Dermis microvascular lymphatic vessel endothelial cell (primary cell): Measurements from ENCODE around the gene VPS37D. TPM values are rescaled to one million over a fixed set of nuclear protein-coding genes. Genes with fewer than 3 reads are reported as not detected.
"Not testable (repeated sequence)": the region's sequence is repeated elsewhere in the genome, so short reads cannot be mapped to it uniquely, and the experiment has no call there.

Experiments used
- DNase-seq, 2 donors: peaks; one replicate each; pipeline versions ENCODE4 v3.0.0 to v3.0.0-alpha.2; 2010; ENCODE audit warnings: low read depth in 2 of 2
- total RNA-seq: library from RNA; depleted of rRNA; stranded (reverse); fragments of >200 nt; gene quantifications from 2 replicates; pipeline ENCODE4 v1.2.1, GENCODE V29; 2014

The VPS37D gene
- total RNA-seq, 1 donor from 2014 or later: 2.7 TPM

DNA sequence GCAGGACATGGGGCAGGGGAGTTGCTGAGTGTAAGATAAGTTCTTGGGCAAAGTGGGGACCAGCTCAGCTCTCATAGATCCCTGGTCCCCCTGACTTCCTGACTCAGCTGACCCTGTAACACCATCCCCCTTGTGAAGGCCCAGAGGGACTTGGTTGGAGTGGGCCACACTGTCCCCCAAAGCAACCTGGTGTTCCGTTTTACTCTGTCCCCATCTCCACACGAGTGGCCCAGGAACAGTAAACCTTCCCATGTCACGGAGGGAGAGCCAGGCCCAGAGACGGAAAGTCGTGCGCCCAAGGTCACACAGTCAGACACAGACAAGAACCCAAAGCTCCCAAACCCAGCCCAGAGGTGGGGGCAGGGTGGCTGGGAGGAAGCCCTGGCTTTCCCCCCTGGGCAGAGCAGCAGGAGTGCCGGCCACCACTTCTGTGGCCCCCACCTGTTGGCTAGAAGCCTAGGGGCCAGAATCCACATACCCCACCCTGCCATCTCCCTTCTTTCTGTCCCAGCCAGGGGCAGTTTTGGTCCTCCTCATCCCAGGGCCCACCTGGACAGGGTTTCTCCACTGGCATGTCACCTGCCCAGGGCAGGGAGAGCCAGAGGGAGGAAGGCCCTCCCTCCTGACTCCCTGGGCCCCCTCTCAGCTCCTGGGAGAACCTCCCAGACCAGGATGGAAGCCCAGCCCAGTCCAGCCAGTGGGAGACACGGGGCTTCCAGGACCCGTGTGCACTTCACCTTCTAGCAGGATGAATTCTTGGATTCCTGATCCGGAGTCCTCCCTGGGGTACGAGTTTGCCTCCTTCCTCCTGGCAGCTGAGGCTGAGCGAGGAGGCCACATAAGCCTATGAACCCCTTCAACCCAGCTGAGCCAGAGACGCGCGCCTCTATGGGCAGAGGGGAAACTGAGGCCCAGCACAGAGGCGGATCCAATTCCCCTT lies 20.6 kb upstream of the VPS37D start:
- DNase-seq: no peak

DNA sequence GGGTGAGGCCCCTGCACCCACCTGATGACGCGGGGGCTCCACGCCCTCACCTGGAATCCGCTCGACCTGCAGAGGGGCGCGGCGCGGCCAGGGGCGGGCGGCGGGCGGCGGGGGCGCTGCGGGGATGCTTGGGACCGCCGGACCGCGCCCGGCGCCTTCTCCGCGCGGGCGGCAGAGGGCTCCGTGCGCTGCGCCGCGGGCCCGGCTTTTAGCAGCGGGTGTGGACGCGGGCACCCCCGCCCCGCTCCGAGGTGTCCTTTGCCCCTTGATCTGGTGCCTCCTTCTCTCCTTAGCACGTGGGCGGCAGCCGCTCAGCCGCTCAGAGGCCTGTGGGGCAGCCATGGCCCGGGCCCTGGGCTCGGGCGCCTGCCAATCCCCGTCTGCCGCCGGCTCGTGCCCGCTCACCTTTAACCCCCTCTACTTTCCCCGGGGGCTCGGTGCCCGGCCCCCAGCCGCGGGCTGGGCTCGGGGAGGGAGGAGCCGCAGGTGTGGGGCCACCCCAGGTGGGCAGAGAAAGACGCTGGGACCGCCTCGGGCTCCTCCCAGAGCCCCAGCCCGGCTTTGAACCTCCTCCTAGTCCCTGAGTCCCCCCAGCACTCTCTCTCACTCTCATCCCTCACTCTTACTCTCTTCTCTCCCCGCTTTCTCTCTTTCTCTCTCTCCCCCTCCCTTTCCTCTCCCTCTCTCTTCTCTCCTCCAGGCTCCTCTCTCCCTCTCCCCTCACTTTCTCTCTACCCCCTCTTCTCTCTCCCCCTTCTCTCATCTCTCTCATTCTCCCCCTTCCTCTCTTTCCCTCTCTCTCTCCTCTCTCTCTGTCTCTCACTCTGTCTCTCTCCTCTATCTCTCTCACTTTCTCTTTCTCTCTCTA lies 19.7 kb upstream of the VPS37D start:
- DNase-seq: peak in 1 of 2 donors; percentile 5

DNA sequence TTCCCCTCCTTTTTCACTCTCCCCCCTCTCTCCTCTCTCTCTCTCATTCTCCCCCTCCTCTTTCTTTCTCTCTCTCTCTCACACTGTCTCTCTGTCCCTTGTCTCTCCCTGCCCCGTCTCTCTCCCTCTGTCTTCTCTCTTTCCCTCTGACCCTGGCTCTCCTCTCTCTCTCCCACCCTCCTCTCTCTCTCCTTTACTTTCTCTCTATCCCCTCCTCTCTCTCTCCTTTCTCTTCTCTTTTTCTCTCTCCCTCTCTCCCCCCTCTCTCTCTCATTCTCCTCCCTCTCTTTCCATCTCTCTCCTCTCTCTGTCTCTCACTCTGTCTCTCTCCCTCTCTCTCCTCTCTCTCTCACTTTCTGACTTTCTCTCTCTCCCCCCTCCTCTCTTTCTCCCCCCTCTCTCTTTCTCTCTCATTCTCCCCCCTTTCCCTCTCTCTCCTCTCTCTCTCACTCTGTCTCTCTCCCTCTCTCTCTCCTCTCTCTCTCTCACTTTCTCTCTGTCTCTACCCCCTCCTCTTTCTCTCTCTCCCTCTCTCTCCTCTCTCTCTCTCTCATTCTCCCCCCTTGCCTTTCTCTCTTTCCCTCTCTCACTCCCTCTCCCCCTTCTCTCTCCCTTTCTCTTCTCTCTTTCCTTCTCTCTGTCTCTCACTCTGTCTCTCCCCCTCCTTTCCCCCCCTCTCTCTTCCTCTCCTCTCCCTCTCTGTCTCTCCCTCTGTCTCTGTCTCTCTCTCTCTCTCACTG lies 18.9 kb upstream of the VPS37D start:
- no peak for DNase-seq

DNA sequence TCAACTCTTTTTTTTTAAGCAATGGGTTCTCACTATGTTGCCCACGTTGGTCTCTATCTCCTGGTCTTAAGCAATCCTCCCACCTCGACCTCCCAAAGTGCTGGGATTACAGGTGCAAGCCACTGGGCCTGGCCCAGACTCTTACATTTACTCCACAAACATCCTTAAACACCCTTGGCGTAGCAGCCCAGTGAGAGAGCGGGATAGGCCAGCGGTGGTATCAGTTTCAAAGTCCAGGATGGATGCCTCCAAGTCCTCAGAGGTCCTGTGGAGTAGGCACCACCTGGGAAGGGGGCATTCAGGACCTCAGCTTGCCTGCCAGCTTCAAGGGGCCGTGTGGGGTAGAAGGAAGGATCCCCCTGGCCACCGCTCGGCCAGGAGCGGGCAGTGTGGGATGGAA lies 18.1 kb upstream of the VPS37D start:
- DNase-seq: no peak

DNA sequence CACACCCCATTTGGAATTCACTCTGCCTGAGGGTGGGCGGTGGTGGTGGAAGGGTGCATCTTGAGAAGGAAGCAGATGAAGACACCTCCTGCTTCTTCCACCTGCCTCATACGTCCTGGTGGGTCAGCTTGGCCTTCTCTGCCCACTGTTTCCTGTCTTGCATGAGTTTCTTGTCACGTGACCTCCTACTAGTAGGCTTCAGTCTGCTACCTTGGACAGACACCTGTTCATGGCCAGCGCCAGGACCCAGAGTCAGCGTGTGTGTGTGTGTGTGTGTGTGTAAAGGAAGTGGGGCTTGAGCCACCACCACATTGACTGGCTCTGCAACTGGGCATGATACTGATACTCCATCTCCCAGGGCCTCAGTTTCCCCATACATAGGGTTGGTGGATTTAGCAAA lies 17.1 kb upstream of the VPS37D start:
- no peak for DNase-seq

DNA sequence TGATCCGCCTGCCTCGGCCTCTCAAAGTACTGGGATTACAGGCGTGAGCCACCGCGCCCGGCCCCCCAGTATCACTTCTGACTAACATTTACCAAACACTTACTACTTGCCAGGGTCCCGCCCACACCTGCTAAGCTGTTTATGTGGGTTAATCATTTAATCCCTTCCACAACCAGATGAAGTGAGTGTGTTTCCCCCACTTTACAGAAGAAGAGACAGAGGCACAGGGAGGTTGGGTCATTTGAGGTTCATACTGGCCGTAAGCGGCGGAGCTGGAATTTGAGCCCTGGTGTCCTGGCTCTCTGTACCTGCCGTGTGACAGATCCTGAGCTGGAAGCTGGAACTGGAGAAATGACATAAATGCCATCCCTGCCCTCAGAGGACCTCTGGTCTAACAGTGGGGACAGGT lies 15.1 kb upstream of the VPS37D start:
- DNase-seq: no peak

DNA sequence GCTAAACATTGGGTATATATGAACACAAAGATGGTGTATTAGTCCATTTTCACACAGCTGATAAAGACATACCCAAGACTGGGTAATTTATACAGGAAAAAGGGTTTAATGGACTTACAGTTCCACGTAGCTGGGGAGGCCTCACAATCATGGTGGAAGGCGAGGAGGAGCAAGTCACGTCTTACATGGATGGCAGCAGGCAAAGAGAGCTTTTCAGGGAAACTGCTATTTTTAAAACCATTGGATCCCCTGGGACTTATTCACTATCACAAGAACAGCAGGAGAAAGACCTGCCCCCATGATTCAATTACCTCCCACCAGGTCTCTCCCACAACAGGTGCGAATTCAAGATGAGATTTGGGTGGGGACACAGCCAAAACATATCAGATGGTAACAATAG lies 12.3 kb upstream of the VPS37D start:
- not testable (repeated sequence) for DNase-seq

DNA sequence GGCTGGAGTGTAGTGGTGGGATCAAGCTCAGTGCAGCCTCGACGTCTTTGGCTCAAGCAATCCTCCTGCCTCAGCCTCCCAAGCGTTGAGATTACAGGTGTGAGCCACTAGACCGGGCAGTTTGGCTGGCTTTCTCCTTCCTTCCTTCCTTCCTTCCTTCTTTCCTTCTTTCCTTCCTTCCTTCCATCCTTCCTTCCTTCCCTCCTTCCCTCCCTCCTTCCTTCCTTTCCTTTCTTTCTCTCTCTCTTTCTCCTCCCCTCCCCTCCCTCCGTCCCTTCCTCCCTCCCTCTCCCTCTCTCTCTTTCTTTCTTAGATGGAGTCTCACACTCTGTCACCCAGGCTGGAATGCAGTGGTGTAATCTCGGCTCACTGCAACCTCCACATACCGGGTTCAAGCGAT lies 7.6 kb upstream of the VPS37D start:
- DNase-seq: no peak

DNA sequence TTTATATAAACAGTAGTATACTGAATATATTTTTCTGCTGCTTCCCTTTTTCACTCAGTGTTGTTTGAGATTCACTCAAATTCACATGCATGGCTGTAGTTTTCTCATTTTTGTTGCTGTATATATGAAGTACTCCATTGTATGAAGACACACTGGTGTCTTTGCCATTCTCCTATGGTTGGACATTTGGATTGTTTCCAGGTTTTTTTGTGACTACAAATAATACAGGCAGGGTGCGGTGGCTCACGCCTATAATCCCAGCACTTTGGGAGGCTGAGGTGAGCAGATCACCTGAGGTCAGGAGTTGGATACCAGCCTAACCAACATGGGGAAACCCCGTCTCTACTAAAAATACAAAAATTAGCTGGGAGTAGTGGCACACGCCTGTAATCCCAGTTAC lies 7.0 kb upstream of the VPS37D start:
- DNase-seq: not testable (repeated sequence)

DNA sequence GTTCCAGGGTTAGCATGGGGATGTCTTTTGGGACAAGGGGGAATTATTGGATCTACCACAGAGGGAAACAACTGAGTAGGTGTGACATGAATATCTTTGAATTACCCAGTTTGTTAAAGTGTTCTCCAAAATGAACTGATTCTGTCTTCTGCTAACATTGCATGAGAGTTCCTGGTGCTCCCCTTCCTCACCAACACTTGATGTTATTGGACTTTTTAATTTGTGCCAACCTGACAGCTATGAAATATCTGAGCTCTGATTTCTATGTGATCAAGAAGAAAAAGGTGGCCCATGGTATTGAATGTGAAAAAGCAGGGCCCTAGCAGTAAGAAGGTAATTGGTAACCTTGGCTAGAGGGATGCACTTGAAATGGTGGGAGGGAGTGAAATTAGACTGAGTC lies 4.6 kb upstream of the VPS37D start:
- DNase-seq: no peak

DNA sequence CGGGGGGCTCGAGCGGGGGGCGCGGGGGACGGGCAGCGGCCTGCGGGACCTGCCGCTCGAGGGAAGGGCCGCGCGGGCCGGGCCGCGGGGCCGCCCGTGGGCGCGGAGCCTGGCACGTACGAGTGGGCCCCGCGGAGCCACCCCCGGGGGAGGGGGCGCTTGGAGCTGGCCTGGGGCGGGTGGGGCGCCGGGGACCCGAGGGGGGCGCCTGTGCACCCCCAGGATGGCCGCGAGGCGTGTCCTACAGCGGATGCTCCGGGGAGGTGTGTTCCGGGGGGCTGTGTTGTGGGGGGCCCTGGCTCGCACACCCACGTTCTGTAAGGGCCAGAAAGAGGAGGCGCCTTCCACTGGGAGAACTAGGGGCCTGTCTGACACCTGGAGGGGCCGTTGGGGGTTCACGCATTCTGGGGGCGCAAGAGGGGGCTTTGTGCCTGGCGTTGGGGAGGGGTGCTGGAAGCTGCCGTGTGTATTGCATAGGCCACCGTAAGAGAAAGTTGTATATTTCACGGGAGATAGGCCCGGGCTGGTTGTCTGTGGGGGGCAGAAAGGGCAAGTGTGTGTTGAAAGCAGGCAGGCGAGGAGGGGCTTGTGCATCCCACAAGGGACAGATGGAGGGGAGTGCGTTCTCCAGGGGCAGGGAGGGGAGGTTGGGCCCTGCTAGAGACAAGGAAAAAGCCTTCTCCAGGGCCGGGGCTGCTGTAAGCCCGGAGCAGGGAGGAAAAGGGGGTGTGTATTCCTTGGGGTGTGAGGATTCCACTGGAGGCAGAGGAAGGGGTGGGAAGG lies 663 bp downstream of the VPS37D start:
- DNase-seq: no peak

DNA sequence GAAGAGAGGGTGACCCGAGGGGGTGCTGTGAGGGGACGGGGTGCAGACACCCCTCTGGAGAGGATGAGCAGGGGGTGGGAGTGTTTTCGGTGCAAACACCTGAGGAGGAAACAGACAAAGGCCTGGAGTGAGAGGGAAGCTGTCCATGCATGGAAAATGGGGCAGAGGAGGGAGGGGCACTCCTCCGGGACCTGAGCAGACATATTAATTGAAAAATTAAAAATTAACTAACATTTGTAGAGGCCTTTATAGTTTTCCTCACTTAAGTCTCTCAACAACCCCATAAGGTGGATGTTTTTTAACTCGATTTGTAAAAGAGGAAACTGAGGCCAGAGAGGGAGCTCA lies 1.2 kb downstream of the VPS37D start:
- DNase-seq: no peak

DNA sequence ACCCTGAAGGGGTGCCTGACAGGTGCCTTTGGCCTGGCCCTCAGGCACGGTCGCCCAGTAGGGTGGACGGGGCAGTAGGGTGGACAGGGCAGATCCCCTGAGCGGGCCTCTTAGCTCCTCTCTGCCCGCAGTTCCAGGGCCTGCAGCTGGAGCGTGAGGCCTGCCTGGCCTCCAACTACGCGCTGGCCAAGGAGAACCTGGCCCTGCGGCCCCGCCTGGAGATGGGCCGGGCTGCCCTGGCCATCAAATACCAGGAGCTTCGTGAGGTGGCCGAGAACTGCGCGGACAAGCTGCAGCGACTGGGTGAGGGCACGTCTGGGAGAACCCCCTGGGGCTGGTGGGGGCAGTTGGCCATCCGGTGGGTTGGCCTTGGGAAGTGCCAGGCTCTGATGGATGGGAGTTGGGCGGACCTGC lies 1.7 kb downstream of the VPS37D start:
- DNase-seq: no peak

DNA sequence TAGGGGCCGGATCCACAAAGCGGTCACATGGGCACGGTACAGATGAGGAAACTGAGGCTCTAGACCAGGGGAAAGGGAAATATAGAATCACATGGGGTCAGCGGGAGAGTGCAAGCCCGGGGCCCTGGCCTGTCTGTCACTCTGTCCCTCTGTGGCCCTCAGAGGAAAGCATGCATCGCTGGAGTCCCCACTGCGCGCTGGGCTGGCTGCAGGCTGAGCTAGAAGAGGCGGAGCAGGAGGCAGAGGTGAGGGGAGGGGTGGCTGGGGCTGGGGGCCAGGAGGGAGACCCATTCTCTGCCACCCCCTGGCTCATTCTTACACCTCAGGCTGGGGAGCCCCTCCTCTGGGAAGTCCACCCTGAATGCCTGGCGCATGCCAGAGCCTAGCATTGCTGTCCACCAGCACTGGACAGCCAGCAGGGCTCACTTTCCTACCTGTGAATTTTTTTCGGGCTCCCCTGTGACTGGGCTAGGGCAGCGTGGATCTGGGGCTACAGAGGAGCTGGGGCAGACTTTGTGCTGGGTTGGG lies 2.3 kb downstream of the VPS37D start:
- DNase-seq: no peak

DNA sequence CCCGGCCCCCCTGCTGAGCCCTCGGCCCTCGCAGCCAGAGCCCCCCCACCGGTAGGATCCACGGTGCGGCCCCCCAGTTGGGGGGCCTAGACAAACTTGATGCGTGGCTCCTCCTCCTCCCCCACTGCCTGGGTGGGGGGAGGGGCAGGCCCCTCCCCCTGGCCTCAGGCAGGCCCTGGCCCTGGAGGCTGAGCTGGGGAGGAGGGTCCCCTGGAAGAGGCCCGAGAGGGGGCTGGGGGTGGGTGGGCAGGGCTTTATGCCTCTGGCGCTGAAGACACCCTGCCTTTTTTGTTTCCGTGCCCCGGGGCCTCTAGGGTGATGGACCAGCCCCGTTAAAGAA lies 3.7 kb downstream of the VPS37D start:
- DNase-seq: no peak

DNA sequence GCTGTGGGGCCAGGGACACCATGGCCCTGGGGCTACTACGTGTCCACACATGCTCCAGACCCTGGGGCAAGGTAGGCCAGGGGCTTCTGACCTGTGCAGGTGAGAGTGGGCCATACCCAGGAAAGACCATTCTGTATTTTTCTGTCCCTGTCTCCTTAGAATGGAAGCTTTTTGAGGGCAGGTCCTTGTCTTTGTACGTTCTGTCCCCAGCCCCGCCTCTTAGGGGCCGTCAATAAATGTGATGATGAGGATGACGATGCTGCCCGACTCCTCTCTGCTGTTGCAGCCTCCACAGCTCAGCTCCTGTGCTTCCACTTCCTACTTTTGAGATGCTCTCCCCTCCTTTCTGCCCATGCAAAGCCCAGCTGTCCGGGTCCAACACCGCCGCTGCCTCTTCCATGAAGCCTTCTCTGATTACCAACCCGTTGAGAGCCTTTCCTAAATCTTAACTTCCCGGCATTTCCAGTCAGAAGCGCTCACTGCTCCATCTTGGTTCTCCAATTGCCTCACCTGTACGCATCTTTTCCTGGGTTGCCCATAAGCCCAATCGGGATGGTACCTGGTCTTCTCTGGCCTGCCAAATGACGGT lies 4.3 kb downstream of the VPS37D start:
- DNase-seq: no peak

DNA sequence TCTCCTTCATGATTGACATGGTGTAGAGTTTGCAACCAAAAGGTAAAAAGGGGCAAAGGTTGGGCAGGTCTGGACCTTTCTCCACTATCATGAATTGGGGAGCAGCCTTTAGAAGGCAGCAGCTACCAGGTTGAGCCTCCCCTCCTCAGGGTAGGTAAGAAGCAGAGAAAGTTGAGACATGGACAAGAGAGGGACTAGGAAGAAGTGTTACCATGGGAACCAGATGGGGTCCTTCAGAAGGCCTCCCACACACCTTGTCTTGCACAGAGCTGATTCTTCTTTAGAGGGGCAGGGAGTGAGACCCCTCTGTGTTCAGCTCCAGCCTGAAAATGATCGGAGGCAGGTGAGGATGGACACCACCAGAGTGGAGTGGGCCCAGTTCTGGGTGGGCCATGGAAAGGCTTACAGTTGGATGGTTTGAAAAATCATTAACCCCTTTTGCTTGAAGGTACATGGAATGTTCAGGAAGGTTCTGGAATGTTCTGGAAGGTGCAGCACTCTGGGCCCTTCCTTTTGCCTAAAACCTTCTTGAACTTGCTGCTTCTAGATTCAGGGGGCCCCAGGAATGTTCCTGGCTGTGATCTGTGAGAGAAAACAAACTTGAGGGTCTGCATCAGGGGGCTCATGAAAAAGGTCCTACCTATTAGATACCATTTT lies 7.0 kb downstream of the VPS37D start:
- DNase-seq: no peak

DNA sequence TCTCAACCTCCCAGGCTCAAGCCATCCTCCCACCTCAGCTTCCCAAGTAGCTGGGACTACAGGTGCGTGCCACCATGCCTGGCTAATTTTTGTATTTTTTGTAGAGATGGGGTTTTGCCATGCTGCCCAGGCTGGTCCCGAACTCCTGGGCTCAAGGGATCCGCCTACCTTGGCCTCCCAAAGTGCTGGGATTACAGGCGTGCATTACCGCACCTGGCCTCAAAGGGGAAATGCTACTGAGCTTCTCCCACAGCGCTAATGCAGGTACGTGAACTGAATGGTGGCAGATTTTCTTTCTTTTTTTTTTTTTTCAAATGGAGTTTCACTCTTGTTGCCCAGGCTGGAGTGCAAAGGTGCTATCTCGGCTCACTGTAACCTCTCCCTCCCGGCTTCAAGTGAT lies 8.4 kb downstream of the VPS37D start:
- DNase-seq: not testable (repeated sequence)

DNA sequence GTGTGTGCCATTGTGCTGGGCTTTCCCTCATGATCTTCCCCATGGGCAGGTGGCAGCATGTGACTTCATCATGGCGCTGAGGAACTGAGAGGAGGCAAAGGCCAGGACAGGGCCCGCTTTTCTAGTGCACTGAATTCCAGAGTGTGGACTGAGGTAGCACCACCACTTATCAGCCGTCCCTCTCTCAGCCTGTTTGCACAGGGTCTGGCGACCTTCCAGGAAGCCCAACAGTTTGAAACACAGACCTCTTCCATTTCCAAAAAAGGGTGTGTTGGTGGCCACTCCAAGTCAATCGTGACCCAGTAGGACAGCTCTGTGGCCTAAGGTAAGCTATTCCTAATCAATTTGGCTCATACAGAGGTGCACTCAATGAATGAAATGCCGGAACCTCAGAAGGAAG lies 11.2 kb downstream of the VPS37D start:
- no peak for DNase-seq

DNA sequence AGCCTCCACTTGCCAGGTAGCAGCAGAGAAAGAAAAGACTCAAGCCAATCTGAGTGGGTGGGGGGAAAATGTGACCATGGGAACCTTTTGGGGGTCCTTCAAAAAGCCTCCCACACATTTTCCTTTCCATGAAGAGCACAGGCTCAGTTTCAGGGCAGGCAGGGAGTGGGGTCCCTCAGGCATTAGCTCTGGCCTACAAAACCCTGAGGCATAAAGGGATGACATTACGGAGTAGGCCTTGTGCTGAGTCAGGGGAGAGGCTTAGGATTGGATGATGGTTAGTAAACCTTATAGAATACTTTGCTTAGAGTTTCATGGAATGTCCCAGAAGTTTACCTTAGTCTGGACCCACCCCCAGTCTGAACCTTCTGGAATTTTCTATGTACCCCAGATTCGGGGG lies 12.1 kb downstream of the VPS37D start:
- DNase-seq: no peak
